Measurements from ENCODE around the gene NXPH1.

Gene NXPH1

DNA sequence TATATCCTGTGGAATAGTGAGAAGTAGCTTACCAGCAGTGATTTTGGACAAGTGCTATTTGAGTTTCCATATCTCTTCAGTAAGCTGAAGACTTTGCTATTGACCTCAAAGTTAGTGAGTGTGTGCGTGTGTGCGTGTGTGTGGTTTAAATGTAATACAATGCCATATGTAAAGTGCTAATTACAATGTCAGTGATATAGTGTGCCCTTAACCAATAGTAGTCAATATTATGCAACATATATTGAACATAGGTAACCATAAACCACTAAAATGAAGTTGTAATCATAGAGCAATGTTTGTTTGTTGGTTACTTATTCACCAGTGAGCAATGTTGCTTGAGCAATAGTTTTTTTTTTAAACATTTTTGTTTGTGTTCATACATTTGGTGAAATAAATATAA is 309.4 kb downstream of the NXPH1 start:
- no peak for DNase-seq

DNA sequence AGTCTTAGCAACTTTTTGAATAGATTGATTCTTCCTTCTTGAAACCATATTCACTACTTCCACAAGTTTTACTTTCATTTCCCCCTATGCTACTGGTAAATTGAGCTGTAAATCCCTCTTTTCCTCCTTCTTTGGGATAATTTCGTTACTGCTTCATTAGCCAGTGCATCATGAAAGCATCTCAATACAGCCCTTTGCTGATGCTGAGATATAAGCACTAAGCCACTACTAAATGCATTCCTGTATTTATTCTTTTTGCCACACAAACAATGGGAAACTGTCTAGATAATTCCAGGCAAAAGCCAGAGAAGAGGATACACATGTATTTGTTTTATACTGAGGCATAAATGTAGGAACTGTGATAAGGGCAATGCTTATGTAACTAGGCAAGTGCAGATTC is 313.9 kb downstream of the NXPH1 start:
- no peak for DNase-seq

- no peak for DNase-seq
Observed at GRCh38 chr7:8751557-8752231, 318.3 kb downstream of the NXPH1 start.

DNA sequence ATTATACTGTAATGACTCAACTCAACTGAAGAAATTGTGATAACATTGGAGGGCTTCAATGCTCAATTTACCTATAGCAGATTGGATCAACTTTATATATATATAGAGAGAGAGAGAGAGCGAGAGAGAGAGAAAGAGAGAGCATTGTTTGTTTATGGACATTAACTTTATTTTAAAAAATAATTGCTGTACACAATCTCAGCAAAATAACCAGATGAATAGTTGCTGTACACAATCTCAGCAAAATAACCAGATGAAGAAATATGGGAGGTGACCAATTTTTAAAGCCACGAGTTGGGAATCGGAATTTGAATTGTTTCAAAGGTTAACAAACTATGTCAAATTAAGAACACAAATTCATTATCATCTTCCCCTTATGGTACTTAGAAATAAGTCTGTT is 319.9 kb downstream of the NXPH1 start:
- no peak for DNase-seq

GRCh38 chr7:8761731-8762130 is 328.3 kb downstream of the NXPH1 start:
- DNase-seq: no peak

GRCh38 chr7:8762803-8763202 is 329.4 kb downstream of the NXPH1 start:
- DNase-seq: no peak

DNA sequence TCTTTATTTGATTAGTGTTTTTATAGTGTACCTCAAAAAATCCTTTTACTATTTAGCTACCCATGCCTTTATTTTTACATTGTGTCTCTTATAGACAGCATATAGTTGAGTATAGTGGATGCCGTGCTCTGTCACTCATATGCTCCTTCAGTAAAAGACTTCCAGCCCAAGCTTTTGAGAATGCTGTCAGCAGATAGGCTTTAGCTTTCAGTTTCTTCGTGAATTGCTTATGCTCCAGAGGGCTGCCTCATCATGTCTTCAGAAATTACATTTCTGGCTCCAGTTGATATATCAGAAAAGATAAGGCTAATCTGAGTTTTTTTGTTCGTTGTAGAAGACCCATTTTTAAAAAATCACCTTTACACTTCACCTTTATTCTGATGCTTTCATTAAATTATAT is 332.0 kb downstream of the NXPH1 start:
- no peak for DNase-seq

DNA sequence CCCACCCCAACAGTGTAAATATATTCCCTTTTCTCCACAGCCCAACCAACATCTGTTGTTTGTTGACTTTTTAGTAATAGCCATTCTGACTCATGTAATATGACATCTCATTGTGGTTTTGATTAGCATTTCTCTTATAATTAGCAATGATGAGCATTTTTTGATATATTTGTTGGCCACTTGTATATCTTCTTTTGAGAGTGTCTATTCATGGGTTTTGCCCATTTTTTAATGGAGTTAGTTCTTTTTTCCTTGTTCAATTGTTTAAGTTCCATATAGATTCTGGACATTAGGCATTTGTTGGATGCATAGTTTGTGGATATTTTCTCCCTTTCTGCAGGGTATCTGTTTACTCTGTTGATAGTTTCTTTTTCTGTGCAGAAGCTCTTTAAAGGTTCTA is 340.1 kb downstream of the NXPH1 start:
- no peak for DNase-seq

- DNase-seq: no peak
Observed at GRCh38 chr7:8778459-8778858, 345.1 kb downstream of the NXPH1 start.

DNA sequence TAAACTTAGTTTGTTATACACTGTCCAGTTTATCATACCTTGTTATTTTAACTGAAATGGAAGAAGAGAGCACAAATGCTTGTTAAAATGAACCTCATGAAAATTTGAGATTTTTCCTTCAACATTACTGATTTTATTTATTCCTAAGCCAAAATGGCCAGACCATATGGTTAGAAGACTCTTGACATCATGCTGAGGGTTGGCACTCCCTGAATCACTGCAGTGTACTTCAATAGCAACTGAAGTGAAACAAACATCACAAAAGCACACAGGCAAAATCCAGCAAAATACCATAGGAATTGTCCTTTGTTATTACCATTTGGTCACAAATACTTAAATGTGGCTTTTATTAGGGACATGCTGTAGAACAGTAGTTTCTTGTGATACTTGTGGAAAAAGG is 347.8 kb downstream of the NXPH1 start:
- DNase-seq: no peak

DNA sequence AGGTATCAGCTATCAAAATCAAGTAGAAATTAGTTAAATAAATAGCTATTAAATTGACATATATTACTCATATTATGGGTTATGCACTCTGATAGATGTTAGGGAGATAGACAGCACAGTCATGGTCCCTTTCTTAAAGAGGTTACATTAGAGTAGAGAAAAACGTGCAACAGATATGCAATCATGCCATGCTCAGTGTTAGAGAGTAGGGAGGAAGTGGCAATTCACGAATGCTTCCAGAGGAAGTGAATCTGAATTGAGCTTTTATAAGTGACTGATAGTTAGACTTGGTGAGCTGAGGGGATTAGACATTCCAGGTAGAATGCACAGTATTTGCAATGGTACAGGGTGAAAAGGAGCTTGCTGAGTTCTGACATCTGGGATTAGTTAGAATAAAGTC is 349.8 kb downstream of the NXPH1 start:
- no peak for DNase-seq

DNA sequence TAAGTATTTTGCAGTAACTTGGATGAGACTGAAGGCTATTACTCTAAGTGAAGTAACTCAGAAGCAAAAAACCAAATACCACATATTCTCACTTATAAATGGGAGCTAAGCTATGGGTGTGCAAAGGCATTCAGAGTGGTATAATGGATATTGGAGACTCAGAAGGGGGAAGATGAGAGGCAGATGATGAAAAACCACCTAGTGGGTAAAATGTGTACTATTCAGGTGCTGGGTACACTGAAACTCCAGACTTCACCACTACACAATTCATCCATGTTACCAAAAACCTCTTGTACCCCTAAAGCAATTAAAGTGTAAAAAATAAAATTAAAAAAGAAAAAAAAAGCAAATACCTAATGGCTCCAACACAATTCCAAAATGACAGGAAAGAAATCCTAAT is 351.7 kb downstream of the NXPH1 start:
- no peak for DNase-seq

DNA sequence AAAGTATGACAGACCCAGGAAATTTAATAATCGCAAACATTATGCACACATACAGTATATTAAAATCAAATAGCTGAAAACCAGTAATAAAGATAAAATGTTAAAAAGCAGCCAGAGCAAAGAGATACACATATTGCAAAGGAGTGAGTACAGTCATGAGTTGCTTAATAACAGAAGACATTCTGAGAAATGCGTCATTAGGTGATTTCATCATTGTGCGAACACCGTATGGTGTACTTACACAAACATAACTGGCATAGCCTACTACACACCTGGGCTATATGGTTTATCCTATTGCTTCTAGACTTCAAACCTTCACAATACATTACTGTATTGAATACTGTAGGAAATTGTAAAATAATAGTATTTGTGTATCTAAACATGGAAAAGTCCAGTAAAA is 367.6 kb downstream of the NXPH1 start:
- no peak for DNase-seq
